Measurements from ENCODE around the gene CDH23.

CDH23 gene

DNA sequence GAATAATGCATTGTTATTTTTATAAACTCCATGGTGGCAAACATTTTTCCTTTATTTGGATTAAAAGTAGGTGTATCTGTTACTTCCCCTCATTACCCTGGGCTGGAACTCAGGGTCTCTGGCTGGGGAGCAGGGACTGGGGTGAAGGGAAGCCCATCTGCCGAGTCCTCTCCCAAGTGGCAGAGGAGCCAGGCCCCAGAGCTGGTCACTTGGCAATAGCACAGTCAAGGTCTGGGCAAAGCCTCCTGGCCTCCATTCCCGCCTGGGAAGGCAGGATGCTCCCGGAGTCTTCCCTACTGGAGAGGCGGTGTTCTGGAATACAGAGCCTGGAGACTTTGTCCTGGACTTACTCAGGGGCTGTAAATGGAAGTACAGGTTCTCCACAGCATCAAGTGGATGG lies 76.2 kb downstream of the CDH23 start:
- ATAC-seq (ENCODE audit: low read depth) (no peak), DNase-seq (ENCODE audit: low spot score in 2 of 2) (no peak)
- Mint-ChIP-seq H3K4me1 (peaks cover 7% of the 10 kb centered on the region), H3K27me3 (peaks cover 7% of the 10 kb centered on the region), H3K4me3 (no peak overlapping the region), H3K27ac (no peak overlapping the region), H3K9me3 (no peaks in the 10 kb centered on the region), H3K36me3 (no peaks in the 10 kb centered on the region)

DNA sequence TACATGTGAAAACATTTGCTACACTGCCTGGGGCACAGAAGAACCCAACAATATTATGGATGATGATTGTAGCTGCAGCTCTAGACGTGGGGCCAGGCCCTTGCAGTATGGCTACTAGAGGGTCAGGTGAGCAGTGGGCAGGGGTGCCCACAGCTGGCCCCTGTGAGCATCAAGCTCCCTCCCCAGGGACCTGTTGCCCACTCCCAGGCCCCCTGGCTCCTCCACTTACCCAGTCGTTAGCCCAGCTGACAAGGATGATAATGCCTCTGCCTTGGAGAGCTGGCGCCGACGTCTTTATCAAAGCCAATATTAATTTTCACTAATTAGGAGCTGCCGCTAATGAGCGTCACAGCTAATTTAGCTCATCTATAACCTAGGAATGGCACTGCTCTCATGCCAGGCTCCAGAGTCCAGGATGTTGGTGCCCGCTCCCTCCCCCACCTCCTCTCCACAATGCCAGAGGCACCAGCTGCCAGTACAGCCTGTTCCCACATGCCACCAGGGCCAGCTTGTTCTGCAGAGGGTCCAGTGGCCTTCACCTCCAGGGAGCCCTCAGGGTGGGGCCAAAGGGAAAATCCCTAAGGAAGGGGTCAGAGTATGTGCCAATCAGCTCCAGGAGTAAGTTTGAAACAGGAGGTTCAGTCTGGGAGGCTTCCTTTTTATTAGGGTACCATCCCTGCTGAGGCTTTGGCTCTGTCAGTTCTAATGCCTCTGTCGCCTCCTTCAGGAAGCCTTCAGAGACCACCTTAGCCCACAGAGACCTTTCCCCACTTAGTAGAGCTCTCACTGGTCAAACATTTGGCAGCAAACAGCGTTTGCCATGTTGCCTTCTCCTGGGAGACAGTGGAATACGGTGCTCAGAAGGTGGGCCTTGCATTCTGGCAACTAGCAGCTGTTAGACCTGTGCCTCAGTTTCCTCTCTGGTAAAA lies 77.2 kb downstream of the CDH23 start:
- H3K36me3 Mint-ChIP-seq, result no peaks in the 10 kb centered on the region
- H3K9me3 Mint-ChIP-seq, result no peaks in the 10 kb centered on the region
- no peak for DNase-seq (ENCODE audit: low spot score in 2 of 2)
- H3K4me1 Mint-ChIP-seq, result peaks cover 7% of the 10 kb centered on the region
- no peak for ATAC-seq (ENCODE audit: low read depth)
- H3K27me3 Mint-ChIP-seq, result peaks cover 7% of the 10 kb centered on the region
- no peak overlapping the region for H3K4me3 Mint-ChIP-seq
- H3K27ac Mint-ChIP-seq, result no peak overlapping the region

DNA sequence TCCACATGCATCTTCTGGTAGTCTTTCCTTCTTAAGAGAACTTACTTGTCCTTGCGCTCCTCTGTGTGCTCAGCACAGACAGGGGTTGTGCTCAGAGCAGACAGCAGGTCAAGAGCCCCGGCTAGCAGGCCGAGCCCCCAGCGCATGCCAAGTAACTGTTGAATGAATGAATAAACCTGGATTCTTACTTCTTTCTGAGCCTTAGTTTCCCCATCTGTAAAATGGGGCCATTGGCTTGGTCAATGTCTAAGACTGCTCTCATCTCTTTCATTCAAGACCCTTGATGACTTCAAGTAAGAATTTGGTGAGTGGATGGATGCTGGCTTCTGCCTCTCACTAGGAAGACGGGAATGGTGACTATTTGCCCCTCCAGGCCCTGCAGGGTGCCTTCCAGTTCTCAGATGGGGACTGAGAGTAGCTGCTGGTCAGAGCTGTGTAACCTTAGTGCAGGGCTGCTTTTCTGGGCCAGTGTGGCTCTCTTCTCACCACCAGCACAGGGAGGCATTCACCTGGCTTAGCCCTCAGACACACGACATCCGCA lies 78.1 kb downstream of the CDH23 start:
- Mint-ChIP-seq H3K27me3 (peaks cover 7% of the 10 kb centered on the region), H3K27ac (no peak overlapping the region), H3K9me3 (no peaks in the 10 kb centered on the region), H3K36me3 (no peaks in the 10 kb centered on the region), H3K4me1 (peaks cover 7% of the 10 kb centered on the region), H3K4me3 (peak overlapping the region; percentile 67)
- ATAC-seq (ENCODE audit: low read depth), result no peak
- no peak for DNase-seq (ENCODE audit: low spot score in 2 of 2)

DNA sequence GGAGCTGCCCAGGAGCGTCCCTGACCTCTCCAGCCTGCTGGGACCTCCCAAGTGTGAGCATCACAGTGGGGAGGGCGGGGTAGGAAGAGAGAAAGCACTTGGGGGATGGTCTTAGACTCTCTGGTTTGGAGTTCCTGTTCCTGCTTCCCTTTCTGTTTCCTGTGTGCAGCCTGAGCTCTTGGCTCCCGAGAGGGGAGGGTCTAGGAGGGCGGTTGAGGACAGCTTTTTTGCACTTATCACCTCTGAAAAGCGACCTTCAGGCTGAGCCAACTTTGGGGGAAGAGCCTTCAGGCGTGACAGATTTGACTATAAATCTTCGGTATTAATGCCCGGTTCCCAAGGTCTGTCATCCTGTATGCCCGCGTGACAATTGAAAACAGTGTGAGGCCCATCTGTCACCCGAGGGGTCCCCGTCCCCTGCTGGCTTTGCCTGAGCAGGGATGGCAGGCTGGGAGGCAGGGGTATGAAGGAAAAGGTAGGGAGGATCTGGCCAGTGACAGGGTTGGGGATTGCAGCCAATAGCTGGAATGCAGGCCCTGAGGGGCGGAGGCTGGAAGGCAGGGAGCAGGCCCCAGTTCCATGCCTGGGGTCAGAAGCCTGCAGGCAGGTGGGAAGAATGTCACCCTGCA lies 78.6 kb downstream of the CDH23 start:
- no peaks in the 10 kb centered on the region for H3K36me3 Mint-ChIP-seq
- ATAC-seq (ENCODE audit: low read depth), result peak; percentile 58
- H3K9me3 Mint-ChIP-seq, result no peaks in the 10 kb centered on the region
- peak overlapping the region; percentile 67 for H3K4me3 Mint-ChIP-seq
- DNase-seq (ENCODE audit: low spot score in 2 of 2), result no peak
- peaks cover 7% of the 10 kb centered on the region for H3K4me1 Mint-ChIP-seq
- H3K27ac Mint-ChIP-seq, result no peak overlapping the region
- H3K27me3 Mint-ChIP-seq, result peaks cover 8% of the 10 kb centered on the region

DNA sequence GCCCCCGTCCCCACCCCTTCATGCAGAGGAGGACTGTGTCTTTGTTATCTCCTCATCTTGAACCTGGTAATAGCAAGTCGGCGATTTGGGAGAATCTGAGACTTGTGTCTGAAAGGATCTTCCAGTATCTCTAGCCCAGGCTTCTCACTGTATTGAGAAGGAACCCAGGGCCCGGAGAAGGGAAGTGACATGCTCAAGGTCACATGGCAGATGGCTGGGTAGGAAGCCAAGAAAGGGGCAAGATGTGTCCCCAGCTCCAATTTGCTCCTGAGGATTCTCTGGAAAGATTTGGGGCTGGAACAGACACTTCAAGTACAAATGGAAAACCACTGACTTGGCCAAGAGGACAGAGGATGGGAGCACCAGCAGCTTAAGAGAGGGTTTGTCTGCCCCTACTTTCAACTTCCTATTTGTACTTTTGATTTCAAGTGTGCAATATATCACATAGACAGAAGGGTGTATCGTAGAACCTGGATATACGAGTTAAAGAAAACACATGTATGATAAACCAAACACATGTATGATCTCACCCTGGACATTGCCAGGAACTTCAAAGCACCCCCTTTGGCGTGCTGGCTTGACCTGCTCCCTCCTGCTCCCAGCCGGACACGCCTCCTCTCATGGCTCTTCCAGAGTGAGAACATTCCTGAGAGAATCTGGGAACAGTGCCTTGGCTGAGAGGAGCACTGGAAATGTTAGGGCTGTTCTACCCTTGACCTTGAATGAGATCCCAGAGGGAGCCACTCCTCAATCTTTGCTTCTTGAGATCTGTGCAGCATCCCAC lies 79.7 kb downstream of the CDH23 start:
- Mint-ChIP-seq H3K4me3 (no peak overlapping the region), H3K36me3 (no peaks in the 10 kb centered on the region), H3K9me3 (no peaks in the 10 kb centered on the region), H3K27me3 (peaks cover 9% of the 10 kb centered on the region), H3K27ac (no peak overlapping the region), H3K4me1 (peaks cover 7% of the 10 kb centered on the region)
- no peak for DNase-seq (ENCODE audit: low spot score in 2 of 2)
- ATAC-seq (ENCODE audit: low read depth), result no peak

DNA sequence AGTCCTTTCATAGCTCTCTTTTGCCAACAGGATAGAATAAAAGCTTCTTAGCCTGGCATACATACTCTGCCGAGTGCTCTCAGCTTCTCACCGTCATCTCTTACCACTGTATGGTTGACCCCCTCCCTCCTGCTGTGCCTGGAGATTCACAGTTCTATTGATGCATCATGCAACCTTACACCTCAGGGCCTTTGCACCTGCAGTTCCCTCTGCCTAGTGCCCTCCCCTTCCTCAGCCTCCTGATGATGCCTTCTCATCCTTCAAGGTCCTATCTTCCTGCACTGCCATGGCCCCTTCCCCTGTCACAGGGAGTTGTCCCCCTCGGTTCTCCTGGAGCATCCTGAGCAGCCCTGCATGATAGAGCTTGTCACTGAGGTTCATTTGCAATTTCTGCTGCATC lies 81.5 kb downstream of the CDH23 start:
- peaks cover 7% of the 10 kb centered on the region for H3K4me1 Mint-ChIP-seq
- no peak overlapping the region for H3K4me3 Mint-ChIP-seq
- H3K9me3 Mint-ChIP-seq, result no peaks in the 10 kb centered on the region
- DNase-seq (ENCODE audit: low spot score in 2 of 2) (no peak), ATAC-seq (ENCODE audit: low read depth) (no peak)
- peak overlapping the region; percentile 4 for H3K27ac Mint-ChIP-seq
- H3K36me3 Mint-ChIP-seq, result no peaks in the 10 kb centered on the region
- peaks cover 7% of the 10 kb centered on the region for H3K27me3 Mint-ChIP-seq

DNA sequence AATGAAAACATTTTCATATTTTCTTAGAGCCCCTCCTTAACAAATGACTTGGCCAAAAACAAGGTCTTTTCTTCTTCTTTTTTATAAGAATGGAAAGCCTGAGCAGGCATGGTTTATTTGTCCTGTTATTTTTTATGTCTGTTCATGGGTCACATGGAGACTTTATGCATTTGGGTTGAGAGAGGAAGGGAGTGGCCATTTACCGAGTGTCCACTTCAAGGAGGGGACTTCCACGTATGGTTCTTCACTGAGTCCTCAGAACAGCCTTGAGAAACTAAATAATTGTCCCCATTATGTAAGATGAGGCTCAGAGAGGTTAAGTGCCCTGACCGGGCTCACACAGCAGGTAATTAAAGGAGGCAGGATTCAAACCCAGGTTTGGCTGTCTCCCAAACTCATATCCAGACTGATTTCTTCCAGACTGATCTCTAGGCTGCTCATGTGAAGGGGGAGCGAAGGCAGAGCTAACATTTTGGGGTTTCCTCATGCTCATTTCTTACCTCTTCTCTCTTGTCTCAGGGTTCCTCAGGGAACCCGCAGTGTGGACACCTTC lies 82.2 kb downstream of the CDH23 start:
- ATAC-seq (ENCODE audit: low read depth) (no peak), DNase-seq (ENCODE audit: low spot score in 2 of 2) (no peak)
- H3K27me3 Mint-ChIP-seq, result peaks cover 10% of the 10 kb centered on the region
- H3K4me3 Mint-ChIP-seq, result no peak overlapping the region
- H3K27ac Mint-ChIP-seq, result no peak overlapping the region
- peaks cover 7% of the 10 kb centered on the region for H3K4me1 Mint-ChIP-seq
- no peaks in the 10 kb centered on the region for H3K36me3 Mint-ChIP-seq
- H3K9me3 Mint-ChIP-seq, result no peaks in the 10 kb centered on the region

DNA sequence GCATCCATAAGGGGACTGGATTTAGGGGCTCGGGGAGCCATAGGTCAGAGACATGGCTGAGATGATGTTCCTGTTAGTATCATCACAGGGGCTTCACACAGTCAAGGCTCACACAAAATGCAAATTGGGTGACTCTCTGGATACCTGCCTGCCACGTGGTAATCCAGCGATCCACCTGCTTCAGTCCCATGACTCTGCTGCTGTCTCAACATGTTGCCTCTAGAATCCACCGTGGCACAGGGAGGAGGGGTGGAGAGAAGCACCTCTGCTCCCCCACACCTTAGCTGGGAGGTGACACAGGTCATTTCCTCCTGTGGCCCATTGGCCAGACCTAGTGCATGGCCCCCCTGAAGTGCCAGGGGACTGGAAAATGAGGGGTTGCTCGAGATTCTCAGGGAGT lies 83.1 kb downstream of the CDH23 start:
- no peak overlapping the region for H3K4me3 Mint-ChIP-seq
- no peak for ATAC-seq (ENCODE audit: low read depth)
- peaks cover 10% of the 10 kb centered on the region for H3K27me3 Mint-ChIP-seq
- no peaks in the 10 kb centered on the region for H3K9me3 Mint-ChIP-seq
- no peak for DNase-seq (ENCODE audit: low spot score in 2 of 2)
- H3K4me1 Mint-ChIP-seq, result peaks cover 7% of the 10 kb centered on the region
- H3K36me3 Mint-ChIP-seq, result no peaks in the 10 kb centered on the region
- H3K27ac Mint-ChIP-seq, result no peak overlapping the region

DNA sequence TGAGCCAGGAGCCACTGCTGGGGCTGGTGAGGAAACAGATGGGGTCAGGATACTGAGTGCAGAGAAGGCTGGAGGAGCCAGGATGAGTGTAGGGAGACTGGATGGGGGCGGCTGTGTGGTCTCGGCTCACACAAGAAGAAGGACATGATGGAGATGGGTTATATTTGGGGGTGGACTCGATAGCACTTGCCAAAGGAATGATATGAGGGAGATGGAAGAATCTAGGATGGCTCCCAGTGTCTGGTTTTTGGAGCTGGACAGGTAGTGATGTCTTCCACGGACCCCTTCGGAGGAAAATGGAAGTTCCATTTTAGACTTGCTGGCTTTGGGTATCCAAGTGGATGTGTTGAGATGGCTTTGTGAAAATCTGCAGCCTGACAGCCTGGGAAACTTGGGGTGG lies 83.9 kb downstream of the CDH23 start:
- Mint-ChIP-seq H3K4me1 (no peaks in the 10 kb centered on the region), H3K36me3 (no peaks in the 10 kb centered on the region), H3K27me3 (peaks cover 10% of the 10 kb centered on the region), H3K9me3 (no peaks in the 10 kb centered on the region), H3K27ac (no peak overlapping the region), H3K4me3 (no peak overlapping the region)
- no peak for ATAC-seq (ENCODE audit: low read depth)
- DNase-seq (ENCODE audit: low spot score in 2 of 2), result no peak

DNA sequence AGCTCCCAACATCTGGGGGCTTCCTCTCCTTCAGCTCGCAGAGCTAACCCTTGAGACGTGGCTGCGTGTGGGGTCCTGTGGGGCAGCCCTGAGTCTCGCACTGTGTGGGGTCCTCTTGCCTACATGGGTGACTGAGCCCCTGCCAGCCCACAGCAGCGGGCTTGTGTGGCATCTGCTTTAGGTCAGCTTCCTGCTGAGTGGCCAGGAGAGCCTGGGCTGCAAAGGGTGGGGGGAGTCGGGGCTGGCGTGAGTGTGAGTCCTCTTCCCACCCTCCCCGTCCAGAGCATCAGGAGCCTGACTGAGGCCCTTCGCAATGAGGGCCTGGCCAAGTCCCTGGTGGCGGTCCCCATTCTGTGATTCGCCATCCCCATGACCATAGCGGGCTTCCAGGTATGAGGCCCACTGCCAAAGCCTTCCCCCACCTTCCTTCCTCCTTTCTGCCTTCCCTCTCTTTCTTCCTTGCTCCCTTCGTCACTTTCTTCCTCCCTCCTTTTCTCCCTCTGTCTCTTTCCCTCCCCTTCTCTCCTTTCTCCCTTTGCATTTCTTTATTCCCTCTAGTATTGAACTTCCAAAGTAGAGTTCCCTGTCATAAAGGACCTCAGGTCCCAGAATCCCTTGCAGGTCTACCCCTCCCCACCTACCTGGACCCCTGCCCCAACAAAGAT lies 85.2 kb downstream of the CDH23 start:
- no peaks in the 10 kb centered on the region for H3K9me3 Mint-ChIP-seq
- H3K27me3 Mint-ChIP-seq, result peaks cover 11% of the 10 kb centered on the region
- no peak overlapping the region for H3K4me3 Mint-ChIP-seq
- ATAC-seq (ENCODE audit: low read depth) (no peak), DNase-seq (ENCODE audit: low spot score in 2 of 2) (no peak)
- H3K4me1 Mint-ChIP-seq, result no peaks in the 10 kb centered on the region
- H3K27ac Mint-ChIP-seq, result no peak overlapping the region
- no peaks in the 10 kb centered on the region for H3K36me3 Mint-ChIP-seq

DNA sequence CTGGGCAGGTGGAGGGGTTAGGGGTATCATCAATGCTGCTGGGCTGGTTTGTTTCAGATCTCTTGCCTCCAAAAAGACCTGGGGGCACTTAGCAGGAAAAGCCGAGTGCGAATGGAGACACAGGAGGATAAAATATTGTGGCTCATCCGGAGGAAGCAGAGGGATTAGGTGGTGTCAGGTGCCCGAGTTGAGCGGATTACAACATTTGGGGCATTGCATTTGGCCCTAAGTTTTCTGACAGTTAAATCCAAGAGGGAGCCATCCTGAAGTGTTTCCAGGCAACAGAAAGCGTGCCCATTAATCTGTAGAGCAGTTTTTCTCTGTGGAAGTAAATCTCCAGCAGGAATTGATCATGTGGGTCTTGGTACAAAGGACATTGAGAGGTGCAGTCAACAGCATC lies 85.9 kb downstream of the CDH23 start:
- ATAC-seq (ENCODE audit: low read depth) (no peak), DNase-seq (ENCODE audit: low spot score in 2 of 2) (no peak)
- Mint-ChIP-seq H3K36me3 (no peaks in the 10 kb centered on the region), H3K9me3 (no peaks in the 10 kb centered on the region), H3K4me3 (no peak overlapping the region), H3K27ac (no peak overlapping the region), H3K4me1 (no peaks in the 10 kb centered on the region), H3K27me3 (peaks cover 11% of the 10 kb centered on the region)

DNA sequence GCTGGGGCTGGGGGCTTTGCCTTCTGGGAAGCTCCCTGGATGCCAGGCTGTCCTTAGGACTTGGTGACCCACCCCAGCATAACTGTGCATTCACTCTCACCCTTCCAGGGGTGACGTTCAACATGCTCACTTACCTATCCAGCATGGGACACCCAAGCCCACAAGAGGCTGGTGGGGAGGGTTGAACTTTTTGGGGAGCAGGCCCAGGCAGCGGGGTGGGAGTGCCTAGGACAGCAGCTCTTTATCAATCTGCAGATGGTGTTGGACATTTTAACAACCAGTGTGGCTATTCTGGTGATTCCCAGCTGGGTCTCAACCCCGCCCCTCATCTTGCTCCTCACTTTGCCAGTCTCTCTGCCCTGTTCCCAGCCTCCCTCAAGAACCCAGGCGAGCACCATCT lies 86.4 kb downstream of the CDH23 start:
- Mint-ChIP-seq H3K4me1 (no peaks in the 10 kb centered on the region), H3K27ac (no peak overlapping the region), H3K9me3 (no peaks in the 10 kb centered on the region), H3K4me3 (no peak overlapping the region), H3K36me3 (no peaks in the 10 kb centered on the region), H3K27me3 (peaks cover 11% of the 10 kb centered on the region)
- DNase-seq (ENCODE audit: low spot score in 2 of 2), result no peak
- ATAC-seq (ENCODE audit: low read depth), result no peak

DNA sequence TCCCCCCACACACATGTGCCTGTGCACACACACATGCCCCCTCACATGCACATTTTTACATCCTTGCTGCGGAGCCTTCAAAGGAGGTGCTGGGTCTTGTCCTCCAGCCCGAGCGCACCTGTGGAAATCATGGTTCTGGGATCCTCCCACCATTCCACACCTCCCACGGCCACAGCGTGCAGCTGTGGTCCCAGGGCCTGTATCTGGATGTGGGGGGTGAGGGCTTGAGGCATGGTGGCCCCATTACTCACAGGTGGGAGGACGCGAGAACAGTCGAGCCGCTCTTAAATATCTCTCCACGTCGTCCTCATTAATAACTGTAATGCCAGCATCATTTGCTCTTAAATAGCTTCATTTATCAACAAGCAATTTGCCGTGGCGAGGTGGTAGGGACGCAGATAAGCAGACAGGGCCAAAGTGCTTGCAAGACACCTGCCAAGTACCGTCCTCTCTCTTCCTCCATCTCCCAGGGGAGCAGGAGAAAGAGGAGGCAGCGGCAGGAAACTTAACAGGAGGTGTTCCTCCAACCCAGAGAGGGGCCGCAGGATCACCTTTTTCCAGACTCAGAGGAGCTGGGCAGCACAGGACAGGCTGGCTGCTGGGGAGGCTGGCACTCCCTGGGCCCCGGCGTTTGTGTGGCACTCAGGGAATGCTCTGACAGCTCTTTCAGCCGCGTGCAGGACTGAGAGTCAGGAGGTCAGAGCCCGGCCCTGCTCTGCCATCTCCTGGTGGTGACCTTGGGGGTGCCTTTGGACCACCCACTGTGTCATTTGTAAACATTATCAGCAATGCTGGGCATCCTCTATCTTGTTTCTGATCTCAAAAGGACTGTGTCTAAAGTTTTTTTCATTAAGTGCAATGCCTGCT lies 87.4 kb downstream of the CDH23 start:
- DNase-seq (ENCODE audit: low spot score in 2 of 2), result no peak
- peaks cover 11% of the 10 kb centered on the region for H3K27me3 Mint-ChIP-seq
- H3K27ac Mint-ChIP-seq, result no peak overlapping the region
- peaks cover 2% of the 10 kb centered on the region for H3K36me3 Mint-ChIP-seq
- H3K9me3 Mint-ChIP-seq, result peaks cover 6% of the 10 kb centered on the region
- H3K4me1 Mint-ChIP-seq, result no peaks in the 10 kb centered on the region
- H3K4me3 Mint-ChIP-seq, result no peak overlapping the region
- ATAC-seq (ENCODE audit: low read depth), result no peak
